ENCODE data around the gene PLPP3. TPM values are rescaled to one million over a fixed set of nuclear protein-coding genes. Genes with fewer than 3 reads are reported as not detected.

PLPP3 gene
- total RNA-seq, 1 experiment from 2014 or later, result 8.2 TPM

Other genes with a start within 250 kb of the PLPP3 start
- gene PRKAA2, start 65.8 kb upstream of the PLPP3 start, total RNA-seq (2021; ENCODE audit: unreplicated experiment), result 11.1 TPM
- 0.49 TPM for gene FYB2, start 239.8 kb upstream of the PLPP3 start, total RNA-seq (2021; ENCODE audit: unreplicated experiment)